Stimulated activated naive CD8-positive, alpha-beta T cell treated with anti-CD3 and anti-CD28 coated beads, Interleukin-15, amount 100 ng/mL, for 72 hours (primary cell): ENCODE data around the gene ATP2C2.

Source experiments
- ATAC-seq: fragments of 150-1000 bp; cut with Tn5 transposase; 2 replicates; pipeline ENCODE4 v1.10.0; 2021; ENCODE audit warnings: mild to moderate bottlenecking, moderate library complexity
- DNase-seq, 2 donors: peaks; one replicate each; pipeline ENCODE4 v3.0.0; 2021 to 2022
- H3K27ac Mint-ChIP-seq, 2 donors: one replicate each; pipeline ENCODE4 v1.8.0; 2022; ENCODE audit warnings: mild to moderate bottlenecking in 2 of 2, mixed read lengths in 2 of 2, moderate library complexity in 2 of 2
- H3K27me3 Mint-ChIP-seq: one replicate; pipeline ENCODE4 v1.8.0; 2022; ENCODE audit warnings: mixed read lengths
- H3K4me1 Mint-ChIP-seq: one replicate; pipeline ENCODE4 v1.8.0; 2022; ENCODE audit warnings: mild to moderate bottlenecking, mixed read lengths
- H3K4me3 Mint-ChIP-seq, 2 donors: one replicate each; pipeline ENCODE4 v1.8.0; 2022; ENCODE audit warnings: mild to moderate bottlenecking in 2 of 2, mixed read lengths in 2 of 2, moderate library complexity in 1 of 2
- H3K9me3 Mint-ChIP-seq, 2 donors: one replicate each; pipeline ENCODE4 v1.8.0; 2022; ENCODE audit warnings: mixed read lengths in 2 of 2

ATP2C2 gene

GRCh38 chr16:84484579-84485254 is 116.4 kb downstream of the ATP2C2 start:
- DNase-seq = no peak
- Mint-ChIP-seq H3K27me3 (no peaks in the 10 kb centered on the region), H3K9me3 (no peaks in the 10 kb centered on the region)

GRCh38 chr16:84485255-84486010 is 117.1 kb downstream of the ATP2C2 start:
- H3K9me3 Mint-ChIP-seq = no peaks in the 10 kb centered on the region
- H3K27ac Mint-ChIP-seq = no peak overlapping the region
- no peak overlapping the region for H3K4me3 Mint-ChIP-seq
- no peaks in the 10 kb centered on the region for H3K27me3 Mint-ChIP-seq
- no peak for ATAC-seq
- no peak for DNase-seq
- H3K4me1 Mint-ChIP-seq = no peaks in the 10 kb centered on the region

More at GRCh38 chr16:84484579-84485254, 116.4 kb downstream of the ATP2C2 start:
- Mint-ChIP-seq H3K27ac (no peak overlapping the region), H3K4me3 (no peak overlapping the region), H3K4me1 (no peaks in the 10 kb centered on the region)
- ATAC-seq = no peak

GRCh38 chr16:84486126-84486525 is 117.8 kb downstream of the ATP2C2 start:
- Mint-ChIP-seq H3K9me3 (no peaks in the 10 kb centered on the region), H3K27ac (no peak overlapping the region)

GRCh38 chr16:84486551-84487235 is 118.4 kb downstream of the ATP2C2 start:
- no peak overlapping the region for H3K4me3 Mint-ChIP-seq
- H3K27me3 Mint-ChIP-seq = no peaks in the 10 kb centered on the region
- DNase-seq = no peak
- no peaks in the 10 kb centered on the region for H3K9me3 Mint-ChIP-seq
- no peak for ATAC-seq
- no peaks in the 10 kb centered on the region for H3K4me1 Mint-ChIP-seq
- H3K27ac Mint-ChIP-seq = no peak overlapping the region

More at GRCh38 chr16:84486126-84486525, 117.8 kb downstream of the ATP2C2 start:
- H3K4me3 Mint-ChIP-seq = no peak overlapping the region
- H3K4me1 Mint-ChIP-seq = no peaks in the 10 kb centered on the region
- no peaks in the 10 kb centered on the region for H3K27me3 Mint-ChIP-seq
- ATAC-seq (no peak), DNase-seq (no peak)

GRCh38 chr16:84487358-84487757 is 119.0 kb downstream of the ATP2C2 start:
- peak overlapping the region; percentile 19 to 66 for H3K27ac Mint-ChIP-seq
- H3K4me3 Mint-ChIP-seq = no peak overlapping the region
- DNase-seq (no peak), ATAC-seq (no peak)
- H3K4me1 Mint-ChIP-seq = no peaks in the 10 kb centered on the region
- H3K27me3 Mint-ChIP-seq = no peaks in the 10 kb centered on the region
- no peaks in the 10 kb centered on the region for H3K9me3 Mint-ChIP-seq

- DNase-seq = no peak
- Mint-ChIP-seq H3K27me3 (no peaks in the 10 kb centered on the region), H3K27ac (no peak overlapping the region), H3K4me1 (no peaks in the 10 kb centered on the region), H3K4me3 (no peak overlapping the region), H3K9me3 (peaks cover 0 to 6% of the 10 kb centered on the region in 2 donors)
- ATAC-seq = no peak
Observed at GRCh38 chr16:84489131-84489530, 120.8 kb downstream of the ATP2C2 start.

GRCh38 chr16:84495506-84495905 is 127.2 kb downstream of the ATP2C2 start:
- no peaks in the 10 kb centered on the region for H3K27me3 Mint-ChIP-seq
- H3K4me1 Mint-ChIP-seq = no peaks in the 10 kb centered on the region
- H3K4me3 Mint-ChIP-seq = no peak overlapping the region
- peak overlapping the region in 1 of 2 donors; percentile 8 for H3K27ac Mint-ChIP-seq
- H3K9me3 Mint-ChIP-seq = peaks cover 0 to 11% of the 10 kb centered on the region in 2 donors
- ATAC-seq (no peak), DNase-seq (no peak)

GRCh38 chr16:84496991-84497390 is 128.7 kb downstream of the ATP2C2 start:
- no peaks in the 10 kb centered on the region for H3K27me3 Mint-ChIP-seq
- H3K9me3 Mint-ChIP-seq = peaks cover 0 to 11% of the 10 kb centered on the region in 2 donors
- H3K4me1 Mint-ChIP-seq = no peaks in the 10 kb centered on the region
- no peak overlapping the region for H3K27ac Mint-ChIP-seq
- DNase-seq (no peak), ATAC-seq (no peak)
- no peak overlapping the region for H3K4me3 Mint-ChIP-seq

- Mint-ChIP-seq H3K9me3 (peaks cover 0 to 11% of the 10 kb centered on the region in 2 donors), H3K27me3 (no peaks in the 10 kb centered on the region), H3K4me1 (no peaks in the 10 kb centered on the region), H3K4me3 (no peak overlapping the region), H3K27ac (no peak overlapping the region)
- DNase-seq = no peak
- ATAC-seq = no peak
Observed at GRCh38 chr16:84497418-84498222, 129.3 kb downstream of the ATP2C2 start.

- Mint-ChIP-seq H3K27ac (no peak overlapping the region), H3K4me1 (no peaks in the 10 kb centered on the region), H3K9me3 (peaks cover 0 to 6% of the 10 kb centered on the region in 2 donors), H3K4me3 (no peak overlapping the region), H3K27me3 (no peaks in the 10 kb centered on the region)
- no peak for ATAC-seq
- DNase-seq = no peak
Observed at GRCh38 chr16:84498223-84498610, 129.9 kb downstream of the ATP2C2 start.

- ATAC-seq (no peak), DNase-seq (no peak)
- H3K27ac Mint-ChIP-seq = no peak overlapping the region
- peaks cover 0 to 5% of the 10 kb centered on the region in 2 donors for H3K9me3 Mint-ChIP-seq
- H3K4me1 Mint-ChIP-seq = peaks cover 8% of the 10 kb centered on the region
- H3K27me3 Mint-ChIP-seq = no peaks in the 10 kb centered on the region
- H3K4me3 Mint-ChIP-seq = no peak overlapping the region
Observed at GRCh38 chr16:84498859-84499620, 130.7 kb downstream of the ATP2C2 start.

- Mint-ChIP-seq H3K27me3 (no peaks in the 10 kb centered on the region), H3K9me3 (peaks cover 0 to 1% of the 10 kb centered on the region in 2 donors), H3K4me1 (peaks cover 12% of the 10 kb centered on the region), H3K4me3 (no peak overlapping the region), H3K27ac (no peak overlapping the region)
- ATAC-seq (no peak), DNase-seq (no peak)
Observed at GRCh38 chr16:84499638-84500037, 131.3 kb downstream of the ATP2C2 start.

GRCh38 chr16:84500531-84500930 is 132.2 kb downstream of the ATP2C2 start:
- DNase-seq (no peak), ATAC-seq (no peak)
- H3K4me1 Mint-ChIP-seq = peaks cover 21% of the 10 kb centered on the region
- H3K27me3 Mint-ChIP-seq = no peaks in the 10 kb centered on the region
- H3K9me3 Mint-ChIP-seq = no peaks in the 10 kb centered on the region
- H3K27ac Mint-ChIP-seq = peak overlapping the region; percentile 20 to 84
- H3K4me3 Mint-ChIP-seq = no peak overlapping the region

- H3K4me1 Mint-ChIP-seq = peaks cover 28% of the 10 kb centered on the region
- peak overlapping the region in 1 of 2 donors; percentile 20 for H3K27ac Mint-ChIP-seq
- no peak overlapping the region for H3K4me3 Mint-ChIP-seq
- H3K9me3 Mint-ChIP-seq = no peaks in the 10 kb centered on the region
- no peak for ATAC-seq
- no peaks in the 10 kb centered on the region for H3K27me3 Mint-ChIP-seq
- DNase-seq = no peak
Observed at GRCh38 chr16:84501077-84501735, 132.9 kb downstream of the ATP2C2 start.
